Muscle layer of colon (tissue), 2 donors: ENCODE data around the gene ARHGEF16.

Source experiments
- H3K27ac ChIP-seq: one replicate; pipeline ENCODE4 v1.7.0; 2013; ENCODE audit warnings: low read depth, mild to moderate bottlenecking, low read length, moderate library complexity
- H3K27me3 ChIP-seq, 2 donors: one replicate each; pipeline ENCODE4 v1.7.0; 2013; ENCODE audit warnings: low read length in 2 of 2, mild to moderate bottlenecking in 2 of 2; ENCODE audit not compliant: insufficient read depth in 2 of 2, control insufficient read depth in 1 of 2
- H3K36me3 ChIP-seq: one replicate; pipeline ENCODE4 v1.7.0; 2013; ENCODE audit warnings: mild to moderate bottlenecking, low read length; ENCODE audit not compliant: insufficient read depth
- H3K4me1 ChIP-seq: one replicate; pipeline ENCODE4 v1.7.0; 2013; ENCODE audit warnings: mild to moderate bottlenecking, low read length; ENCODE audit not compliant: insufficient read depth
- H3K4me3 ChIP-seq, 2 donors: one replicate each; pipeline ENCODE4 v1.7.0; 2013; ENCODE audit warnings: low read length in 2 of 2, low read depth in 1 of 2, mild to moderate bottlenecking in 1 of 2, moderate library complexity in 1 of 2
- H3K9ac ChIP-seq: one replicate; pipeline ENCODE4 v1.7.0; 2013; ENCODE audit warnings: low read length
- H3K9me3 ChIP-seq: one replicate; pipeline ENCODE4 v1.7.0; 2013; ENCODE audit warnings: mild to moderate bottlenecking, low read length
- donor health status: abdominal sarcoma.
- donor health status: Adenocarcinoma of cecum.

Gene ARHGEF16

DNA sequence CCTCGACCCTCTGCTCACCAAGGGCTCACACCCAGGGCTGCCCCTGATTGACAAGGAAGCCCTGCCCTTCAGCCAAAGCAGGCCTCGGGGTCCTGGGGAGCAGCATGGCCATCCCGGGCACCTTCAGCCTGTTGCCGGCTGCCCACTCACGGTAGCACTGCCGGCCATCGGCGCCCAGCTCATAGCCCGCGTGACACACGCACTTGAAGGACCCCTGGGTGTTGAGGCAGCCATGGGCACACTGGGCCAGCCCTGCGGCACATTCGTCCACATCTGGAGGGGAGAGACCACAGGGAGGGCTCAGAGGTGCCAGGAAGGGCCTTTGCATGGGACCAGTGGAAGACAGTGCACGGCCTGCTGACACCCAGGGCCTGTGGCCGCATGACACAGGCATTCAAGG lies 57.4 kb downstream of the ARHGEF16 start:
- H3K9ac ChIP-seq: no peak overlapping the region
- no peak overlapping the region for H3K27ac ChIP-seq
- H3K36me3 ChIP-seq: no peaks in the 10 kb centered on the region
- H3K9me3 ChIP-seq: no peaks in the 10 kb centered on the region
- no peaks in the 10 kb centered on the region for H3K4me1 ChIP-seq
- no peaks in the 10 kb centered on the region for H3K27me3 ChIP-seq
- no peak overlapping the region for H3K4me3 ChIP-seq

DNA sequence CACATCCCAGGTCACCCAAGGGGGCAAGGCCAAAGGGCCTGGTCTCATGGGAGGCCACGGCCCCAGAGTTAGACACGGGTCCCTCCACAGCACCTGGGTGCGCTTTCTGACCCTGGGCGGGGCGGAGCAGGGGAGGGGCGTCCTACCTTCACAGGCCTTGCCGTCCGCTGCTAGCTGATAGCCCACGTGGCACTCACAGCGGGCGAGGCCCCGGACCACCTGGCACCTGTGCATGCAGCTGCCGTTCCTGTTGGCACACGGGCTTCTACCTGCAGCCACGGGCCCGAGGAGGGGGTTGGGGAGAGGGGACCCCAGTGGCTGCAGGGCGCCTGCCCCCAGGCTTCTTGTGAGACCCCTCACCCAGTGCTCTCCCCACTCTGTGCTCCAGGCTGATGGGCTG lies 59.9 kb downstream of the ARHGEF16 start:
- H3K27me3 ChIP-seq: no peaks in the 10 kb centered on the region
- no peak overlapping the region for H3K27ac ChIP-seq
- no peaks in the 10 kb centered on the region for H3K4me1 ChIP-seq
- H3K9ac ChIP-seq: no peak overlapping the region
- H3K4me3 ChIP-seq: no peak overlapping the region
- no peaks in the 10 kb centered on the region for H3K36me3 ChIP-seq
- H3K9me3 ChIP-seq: no peaks in the 10 kb centered on the region

- Histone ChIP-seq H3K36me3 (no peaks in the 10 kb centered on the region), H3K27me3 (no peaks in the 10 kb centered on the region), H3K4me3 (no peak overlapping the region), H3K27ac (no peak overlapping the region), H3K9me3 (no peaks in the 10 kb centered on the region), H3K4me1 (no peaks in the 10 kb centered on the region), H3K9ac (no peak overlapping the region)
These were observed 60.8 kb downstream of the ARHGEF16 start for GRCh38 chr1:3515272-3515671.

GRCh38 chr1:3515774-3516480 lies 61.5 kb downstream of the ARHGEF16 start:
- H3K4me1 ChIP-seq: no peaks in the 10 kb centered on the region
- no peak overlapping the region for H3K27ac ChIP-seq
- no peaks in the 10 kb centered on the region for H3K27me3 ChIP-seq
- H3K4me3 ChIP-seq: no peak overlapping the region
- no peak overlapping the region for H3K9ac ChIP-seq
- no peaks in the 10 kb centered on the region for H3K36me3 ChIP-seq
- H3K9me3 ChIP-seq: no peaks in the 10 kb centered on the region

DNA sequence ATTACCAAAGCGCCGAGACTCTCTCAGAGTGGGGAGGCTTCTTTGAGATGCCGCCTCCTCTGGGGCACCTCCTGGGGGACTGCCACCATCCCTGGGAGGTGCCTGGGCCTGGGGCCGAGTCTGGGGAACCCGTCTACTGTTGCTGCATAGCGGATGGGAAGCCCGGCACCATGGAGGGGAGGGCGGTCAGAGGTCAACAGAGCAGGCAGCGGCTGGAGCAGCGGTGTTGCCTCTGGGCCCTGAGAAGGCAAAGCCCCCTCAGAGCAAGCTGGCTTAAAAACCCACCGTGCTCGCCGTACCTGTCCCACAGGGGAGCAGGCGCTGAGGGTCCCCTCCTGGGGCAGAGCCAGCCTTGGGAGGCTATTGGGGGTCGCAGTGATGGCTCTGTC lies 62.0 kb downstream of the ARHGEF16 start:
- Histone ChIP-seq H3K9me3 (no peaks in the 10 kb centered on the region), H3K4me1 (no peaks in the 10 kb centered on the region), H3K36me3 (no peaks in the 10 kb centered on the region), H3K27ac (no peak overlapping the region), H3K4me3 (no peak overlapping the region), H3K9ac (no peak overlapping the region), H3K27me3 (no peaks in the 10 kb centered on the region)

DNA sequence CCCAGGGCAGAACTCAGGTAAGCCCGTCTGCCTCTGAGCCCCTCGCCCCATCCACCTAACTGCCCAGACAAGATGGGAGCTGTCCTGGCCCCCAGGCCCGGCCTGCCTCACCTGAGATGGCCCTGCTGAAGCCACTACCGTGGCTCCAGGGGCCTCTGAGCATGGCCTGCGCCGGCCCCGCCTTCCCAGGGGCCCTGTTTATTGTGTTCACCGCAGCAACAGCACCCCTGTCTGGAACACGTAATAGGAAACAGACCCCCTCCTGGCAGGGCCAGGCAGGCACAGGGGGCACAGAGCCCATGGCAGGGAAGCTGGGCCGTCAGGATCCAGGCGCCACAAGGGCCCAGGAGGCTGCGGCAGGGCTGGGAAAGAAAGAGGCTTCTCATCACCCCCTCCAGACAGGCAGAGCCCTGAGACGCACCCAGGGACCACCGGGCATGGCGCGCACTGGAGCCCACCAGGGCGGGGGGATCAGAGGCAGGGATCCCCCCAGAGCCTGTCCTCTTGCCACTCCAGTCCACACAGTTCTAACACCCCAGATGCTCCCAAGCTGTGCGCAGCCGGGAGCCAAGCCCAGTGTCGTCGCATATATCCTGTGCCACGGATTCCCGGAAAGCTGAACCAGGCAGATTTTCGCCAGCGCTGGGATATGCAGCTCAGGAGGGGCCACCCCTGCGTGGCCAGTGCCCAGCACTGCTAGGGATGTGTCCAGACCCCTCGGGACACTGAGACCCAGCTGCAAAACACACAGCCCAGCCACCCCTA lies 62.6 kb downstream of the ARHGEF16 start:
- H3K36me3 ChIP-seq: no peaks in the 10 kb centered on the region
- no peak overlapping the region for H3K9ac ChIP-seq
- no peak overlapping the region for H3K27ac ChIP-seq
- H3K4me3 ChIP-seq: no peak overlapping the region
- H3K9me3 ChIP-seq: no peaks in the 10 kb centered on the region
- no peaks in the 10 kb centered on the region for H3K4me1 ChIP-seq
- H3K27me3 ChIP-seq: no peaks in the 10 kb centered on the region

DNA sequence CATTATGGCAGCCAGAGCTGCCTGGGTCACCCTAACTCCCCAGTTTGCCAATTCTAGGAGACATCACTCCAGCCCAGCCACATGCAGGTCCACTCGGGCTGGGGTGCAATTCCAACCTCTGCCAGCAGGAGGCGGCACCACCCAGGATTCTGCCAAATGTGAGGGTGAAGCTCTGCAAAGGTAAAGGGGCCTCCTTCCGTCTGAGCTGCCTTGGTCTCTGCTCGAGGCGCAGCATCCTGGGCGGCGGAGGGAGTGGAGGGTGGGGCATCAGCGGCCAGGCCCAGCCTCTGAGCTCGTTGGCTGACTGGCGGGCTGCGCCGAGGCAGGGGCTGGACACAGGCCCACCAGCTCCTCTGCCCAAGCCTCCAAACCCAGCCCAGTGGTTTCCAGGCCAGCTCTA lies 63.8 kb downstream of the ARHGEF16 start:
- H3K36me3 ChIP-seq: no peaks in the 10 kb centered on the region
- no peak overlapping the region for H3K9ac ChIP-seq
- H3K27me3 ChIP-seq: no peaks in the 10 kb centered on the region
- no peak overlapping the region for H3K27ac ChIP-seq
- H3K4me1 ChIP-seq: no peaks in the 10 kb centered on the region
- no peaks in the 10 kb centered on the region for H3K9me3 ChIP-seq
- H3K4me3 ChIP-seq: no peak overlapping the region

DNA sequence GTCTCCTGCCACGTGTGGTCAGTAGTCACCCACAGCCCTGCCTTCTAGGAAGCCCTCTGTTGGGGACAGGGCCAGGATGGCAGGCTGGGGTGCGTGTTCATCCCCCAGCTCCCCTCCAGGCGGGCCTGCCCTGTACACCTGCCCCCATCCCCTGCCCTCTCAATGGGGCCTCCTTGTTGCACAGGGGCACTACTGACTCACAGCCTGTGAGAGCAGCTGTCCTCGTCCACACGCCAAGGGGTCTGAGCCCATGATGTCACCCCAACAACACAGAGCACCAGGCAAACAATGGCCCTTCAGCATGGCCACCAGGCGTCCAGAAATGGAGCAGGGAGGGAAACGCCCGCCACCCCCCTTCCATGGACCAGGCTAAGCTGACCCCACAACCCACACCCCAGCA lies 64.3 kb downstream of the ARHGEF16 start:
- H3K36me3 ChIP-seq: no peaks in the 10 kb centered on the region
- H3K27ac ChIP-seq: no peak overlapping the region
- H3K9ac ChIP-seq: no peak overlapping the region
- no peaks in the 10 kb centered on the region for H3K9me3 ChIP-seq
- H3K27me3 ChIP-seq: no peaks in the 10 kb centered on the region
- no peak overlapping the region for H3K4me3 ChIP-seq
- no peaks in the 10 kb centered on the region for H3K4me1 ChIP-seq

DNA sequence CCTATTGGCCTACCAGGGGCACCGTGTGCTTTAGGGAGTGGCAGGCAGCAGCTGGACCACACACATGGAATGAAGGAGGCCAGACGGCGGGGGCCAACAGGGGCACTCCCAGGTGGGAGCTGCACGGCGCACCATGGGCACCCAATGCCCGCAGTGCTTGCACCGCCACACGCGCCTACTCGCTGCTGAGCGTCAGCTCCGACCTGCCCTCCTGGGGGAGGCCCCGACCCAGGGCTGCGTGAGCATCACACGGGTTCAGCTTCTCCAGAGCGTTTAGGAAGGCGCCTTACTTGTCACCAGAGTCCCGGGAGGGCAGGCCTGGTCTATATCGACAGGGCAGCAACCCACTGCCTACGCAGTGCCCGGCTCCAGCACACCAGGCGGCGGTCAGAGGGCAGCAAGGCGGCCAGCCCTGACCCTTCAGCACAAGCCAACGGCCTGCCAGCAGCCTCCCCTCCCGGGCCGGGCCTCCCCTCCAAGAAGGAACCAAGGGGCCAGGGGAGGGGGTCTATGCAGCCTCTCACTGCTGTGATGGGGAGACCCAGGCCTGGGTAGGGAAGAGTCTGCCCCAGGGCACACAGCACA lies 64.9 kb downstream of the ARHGEF16 start:
- H3K27me3 ChIP-seq: no peaks in the 10 kb centered on the region
- H3K4me3 ChIP-seq: no peak overlapping the region
- H3K36me3 ChIP-seq: no peaks in the 10 kb centered on the region
- H3K9me3 ChIP-seq: no peaks in the 10 kb centered on the region
- H3K9ac ChIP-seq: no peak overlapping the region
- H3K27ac ChIP-seq: no peak overlapping the region
- no peaks in the 10 kb centered on the region for H3K4me1 ChIP-seq

DNA sequence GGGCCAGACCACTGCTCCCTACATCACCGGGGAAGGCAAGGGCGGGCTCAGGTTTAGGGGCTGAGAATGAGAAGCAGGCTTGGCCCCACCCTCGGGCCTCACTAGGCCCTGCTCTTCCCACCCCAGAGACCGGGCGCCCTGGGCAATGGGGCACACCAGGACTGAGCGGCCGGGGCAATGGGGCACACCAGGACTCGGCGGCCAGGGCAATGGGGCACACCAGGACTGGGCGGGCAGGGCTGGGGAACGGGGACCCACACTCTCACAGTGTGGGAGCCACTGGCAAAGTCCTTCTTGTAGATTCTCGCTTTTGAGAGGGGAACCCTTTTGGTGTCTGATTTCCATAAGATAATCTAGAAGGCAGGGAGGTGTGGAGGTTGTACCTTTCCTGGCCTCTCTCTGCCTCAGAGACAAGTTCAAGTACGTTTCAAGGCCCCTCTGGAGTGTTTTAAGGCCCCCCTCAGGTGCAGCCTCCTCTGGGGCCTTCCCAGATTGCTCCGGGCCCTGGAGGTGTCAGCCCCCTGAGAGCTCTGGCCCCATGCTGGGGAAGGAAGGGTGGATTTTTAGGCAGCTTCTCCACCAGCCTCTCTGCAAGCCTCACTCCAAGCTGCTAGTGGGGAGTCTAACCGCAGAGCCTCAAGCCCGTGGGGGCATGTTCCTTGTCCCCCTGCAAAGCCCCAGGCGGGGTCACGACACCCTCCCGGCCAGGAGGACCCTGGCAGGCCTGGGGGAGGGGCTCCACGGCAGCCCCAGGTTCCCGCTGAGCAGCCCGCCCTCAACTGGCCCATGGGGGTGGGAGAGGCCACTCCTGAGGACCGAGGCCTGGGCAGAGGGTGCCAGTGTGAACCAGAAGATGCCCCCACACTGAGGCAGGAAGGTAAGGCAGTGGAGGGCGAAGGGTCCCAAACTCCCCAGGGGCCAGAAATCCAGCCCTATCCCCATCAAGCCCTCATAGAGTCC lies 66.2 kb downstream of the ARHGEF16 start:
- H3K4me3 ChIP-seq: no peak overlapping the region
- no peak overlapping the region for H3K27ac ChIP-seq
- H3K27me3 ChIP-seq: no peaks in the 10 kb centered on the region
- no peak overlapping the region for H3K9ac ChIP-seq
- H3K9me3 ChIP-seq: no peaks in the 10 kb centered on the region
- no peaks in the 10 kb centered on the region for H3K4me1 ChIP-seq
- no peaks in the 10 kb centered on the region for H3K36me3 ChIP-seq

DNA sequence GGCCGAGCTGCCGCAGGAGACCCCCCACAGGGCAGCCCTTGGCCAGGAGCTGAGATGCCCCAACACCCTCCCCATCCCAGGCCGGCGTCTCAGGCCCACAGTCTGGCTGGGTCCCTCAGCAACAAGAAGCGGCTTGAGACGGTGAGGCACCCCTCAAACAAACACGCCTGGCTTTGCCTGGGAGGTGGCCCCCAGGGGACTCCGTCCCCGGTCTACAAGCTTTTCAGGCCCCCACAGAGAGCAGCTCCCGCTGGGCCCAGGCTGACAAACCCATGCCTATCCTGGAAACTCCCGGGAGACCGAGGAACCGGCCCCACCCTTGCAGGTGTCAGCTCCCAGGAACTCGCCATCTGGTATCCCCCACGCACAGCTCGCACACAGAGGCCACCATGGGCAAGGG lies 67.0 kb downstream of the ARHGEF16 start:
- Histone ChIP-seq H3K36me3 (no peaks in the 10 kb centered on the region), H3K27ac (no peak overlapping the region), H3K27me3 (no peaks in the 10 kb centered on the region), H3K9me3 (no peaks in the 10 kb centered on the region), H3K4me3 (no peak overlapping the region), H3K9ac (no peak overlapping the region), H3K4me1 (no peaks in the 10 kb centered on the region)
